GM18498 (cell line): ENCODE data around the gene POU4F3.

Experiments
- ATAC-seq: cut with Tn5 transposase; IDR thresholded peaks from one replicate; pipeline ENCODE4 v1.9.1; 2021; ENCODE audit warnings: mild to moderate bottlenecking, moderate library complexity; ENCODE audit not compliant: unreplicated experiment

The POU4F3 gene

DNA sequence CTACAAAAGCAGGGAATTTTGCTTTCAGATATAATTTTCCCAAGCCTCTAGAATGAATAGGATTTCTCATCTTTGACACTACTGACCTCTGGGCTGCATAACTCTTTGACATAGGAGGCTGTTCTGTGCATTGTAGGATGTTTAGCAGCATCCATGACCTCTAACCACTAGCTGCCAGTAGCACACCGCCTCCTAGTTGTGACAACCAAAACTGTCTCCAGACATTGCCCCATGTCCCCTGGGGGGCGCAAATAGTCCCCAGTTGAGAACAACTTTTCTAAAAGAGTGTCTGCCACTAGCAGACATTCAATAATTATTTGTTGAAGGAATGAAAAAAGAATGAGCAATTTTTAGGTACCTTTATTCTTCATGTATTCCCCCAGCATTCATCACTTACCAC, 51.8 kb downstream of the POU4F3 start:
- ATAC-seq = no peak
